Inflammatory macrophage (primary cell): Measurements from ENCODE around the gene SWI5.
"Not testable (repeated sequence)": the region's sequence is repeated elsewhere in the genome, so short reads cannot be mapped to it uniquely, and the experiment has no call there.

Source experiments
- DNase-seq, 2 donors: peaks; one replicate each; pipeline ENCODE4 v3.0.0-alpha.2; 2020 to 2022

Gene SWI5

DNA sequence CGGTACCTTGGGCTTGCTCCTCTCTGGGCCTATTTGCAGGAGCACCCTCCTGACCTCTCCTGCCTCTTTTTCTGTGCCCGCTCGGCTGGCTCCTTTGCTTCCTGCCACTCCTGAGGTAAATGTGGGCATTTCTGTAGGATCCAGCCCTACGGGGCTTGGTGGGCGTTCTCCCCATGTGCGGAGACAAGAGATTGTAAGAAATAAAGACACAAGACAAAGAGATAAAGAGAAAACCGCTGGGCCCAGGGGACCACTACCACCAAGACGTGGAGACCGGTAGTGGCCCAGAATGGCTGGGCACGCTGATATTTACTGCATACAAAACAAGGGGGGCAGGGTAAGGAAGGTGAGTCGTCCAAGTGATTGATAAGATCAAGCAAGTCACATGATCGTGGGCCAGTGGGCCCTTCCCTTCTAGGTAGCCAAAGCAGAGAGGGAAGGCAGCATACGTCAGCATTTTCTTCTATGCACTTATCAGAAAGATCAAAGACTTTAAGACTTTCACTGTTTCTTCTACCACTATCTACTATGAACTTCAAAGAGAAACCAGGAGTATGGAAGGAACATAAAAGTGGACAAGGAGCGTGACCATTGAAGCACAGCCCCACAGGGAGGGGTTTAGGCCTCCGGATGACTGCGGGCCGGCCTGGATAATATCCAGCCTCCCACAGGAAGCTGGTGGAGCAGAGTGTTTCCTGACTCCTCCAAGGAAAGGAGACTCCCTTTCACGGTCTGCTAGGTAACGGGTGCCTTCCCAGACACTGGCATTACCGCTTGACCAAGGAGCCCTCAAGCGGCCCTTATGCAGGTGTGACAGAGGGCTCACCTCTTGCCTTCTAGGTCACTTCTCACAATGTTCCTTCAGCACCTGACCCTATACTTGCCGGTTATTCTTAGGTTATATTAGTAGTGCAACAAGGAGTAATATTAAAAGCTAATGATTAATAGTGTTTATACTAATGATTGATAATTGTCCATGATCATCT is 3.3 kb downstream of the SWI5 start:
- not testable (repeated sequence) for DNase-seq

DNA sequence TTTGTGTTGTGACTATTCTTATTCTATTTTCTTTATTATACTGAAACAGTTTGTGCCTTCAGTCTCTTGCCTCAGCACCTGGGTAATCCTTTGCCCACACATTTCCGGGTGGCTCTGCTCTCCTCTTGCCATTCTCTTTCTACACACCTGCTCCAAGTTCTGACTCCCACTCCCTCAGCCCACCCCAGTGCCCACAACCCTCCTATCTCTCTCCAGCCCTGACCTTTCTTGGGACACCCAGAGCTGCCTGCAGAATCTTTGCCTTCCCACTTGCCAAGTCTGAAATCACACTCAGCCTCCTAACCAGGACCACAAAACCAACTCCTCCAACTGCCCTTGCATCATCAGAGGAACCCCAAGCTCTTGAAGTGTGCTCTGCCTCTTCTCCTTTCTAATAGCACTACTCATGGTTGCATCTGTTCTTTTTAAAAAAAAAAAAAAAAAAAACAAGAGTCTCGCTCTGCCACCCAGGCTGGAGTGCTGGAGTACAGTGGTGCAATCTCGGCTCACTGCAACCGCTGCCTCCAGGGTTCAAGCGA is 4.1 kb downstream of the SWI5 start:
- peak; percentile 68 to 83 for DNase-seq

DNA sequence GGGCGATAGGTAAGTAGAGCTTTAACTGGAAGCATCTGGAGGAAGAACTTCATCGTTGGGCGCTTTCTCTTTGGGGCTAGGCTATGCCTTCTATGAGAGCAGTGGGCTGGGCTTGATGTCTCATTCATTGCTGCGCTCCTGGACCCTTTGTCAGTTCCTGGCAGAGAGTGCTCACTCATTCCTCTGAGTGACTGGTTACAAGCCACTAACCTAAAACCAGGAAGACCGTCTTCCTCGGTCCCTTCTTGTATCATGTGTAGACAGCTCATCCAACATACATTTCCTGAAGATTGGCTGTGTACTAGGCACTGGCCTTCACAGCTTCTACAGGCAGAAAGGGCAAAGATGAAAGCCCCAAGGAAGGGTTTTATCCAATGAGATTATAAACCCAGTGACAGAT is 6.4 kb downstream of the SWI5 start:
- DNase-seq, result no peak

DNA sequence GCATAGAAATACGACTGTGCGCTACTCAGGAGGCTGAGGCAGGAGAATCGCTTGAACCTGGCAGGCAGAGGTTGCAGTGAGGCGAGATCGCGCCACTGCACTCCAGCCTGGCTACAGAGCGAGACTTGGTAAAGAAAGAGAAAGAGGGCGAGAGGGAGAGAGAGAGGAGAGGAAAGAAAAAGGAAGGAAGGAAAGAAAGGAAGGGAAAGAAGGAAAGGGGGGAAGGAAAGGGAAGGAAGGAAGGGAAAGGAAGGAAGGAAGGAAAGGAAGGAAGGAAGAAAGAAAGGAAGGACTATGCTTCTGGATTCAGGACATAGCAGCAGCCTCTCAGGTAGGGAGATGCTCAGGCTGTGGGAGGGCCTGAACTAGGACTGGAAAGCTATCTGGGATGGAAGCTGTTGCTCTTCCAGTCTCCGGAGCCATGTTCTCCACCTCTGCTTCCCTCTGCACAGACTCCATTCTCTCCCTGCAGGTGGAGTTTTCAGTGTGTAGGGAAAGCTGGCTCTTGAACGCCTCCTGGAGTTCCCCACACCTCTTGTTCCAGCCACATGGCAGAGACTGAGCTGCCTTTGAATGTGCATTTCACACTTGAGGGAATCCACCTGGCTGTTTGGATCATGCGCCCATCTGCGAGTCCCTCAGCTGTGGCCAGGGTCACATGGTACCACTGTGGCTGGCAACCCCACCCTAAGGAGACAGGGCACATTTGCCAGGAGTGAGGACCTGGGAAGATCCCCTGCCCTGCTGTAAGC is 9.1 kb downstream of the SWI5 start:
- DNase-seq, result no peak

DNA sequence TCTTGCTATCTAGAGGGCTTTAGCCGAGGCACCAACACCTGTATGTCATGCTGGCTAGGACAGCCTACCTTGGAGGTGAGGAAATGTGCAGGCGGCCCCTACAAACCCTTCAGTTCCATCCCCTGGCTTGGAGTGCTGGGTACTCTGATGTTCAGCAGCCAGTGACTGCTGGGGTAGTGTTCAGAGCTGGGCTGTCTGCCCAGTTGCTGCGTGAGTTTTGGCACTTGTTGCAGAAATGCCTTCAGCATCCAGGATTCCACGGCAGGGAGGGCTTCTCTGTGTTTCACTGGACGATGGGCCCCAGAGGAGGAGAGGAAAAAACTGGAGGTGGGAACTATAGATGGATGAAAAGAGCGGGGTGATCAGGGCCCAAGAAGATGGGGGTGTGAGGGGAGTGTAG is 10.4 kb downstream of the SWI5 start:
- no peak for DNase-seq

DNA sequence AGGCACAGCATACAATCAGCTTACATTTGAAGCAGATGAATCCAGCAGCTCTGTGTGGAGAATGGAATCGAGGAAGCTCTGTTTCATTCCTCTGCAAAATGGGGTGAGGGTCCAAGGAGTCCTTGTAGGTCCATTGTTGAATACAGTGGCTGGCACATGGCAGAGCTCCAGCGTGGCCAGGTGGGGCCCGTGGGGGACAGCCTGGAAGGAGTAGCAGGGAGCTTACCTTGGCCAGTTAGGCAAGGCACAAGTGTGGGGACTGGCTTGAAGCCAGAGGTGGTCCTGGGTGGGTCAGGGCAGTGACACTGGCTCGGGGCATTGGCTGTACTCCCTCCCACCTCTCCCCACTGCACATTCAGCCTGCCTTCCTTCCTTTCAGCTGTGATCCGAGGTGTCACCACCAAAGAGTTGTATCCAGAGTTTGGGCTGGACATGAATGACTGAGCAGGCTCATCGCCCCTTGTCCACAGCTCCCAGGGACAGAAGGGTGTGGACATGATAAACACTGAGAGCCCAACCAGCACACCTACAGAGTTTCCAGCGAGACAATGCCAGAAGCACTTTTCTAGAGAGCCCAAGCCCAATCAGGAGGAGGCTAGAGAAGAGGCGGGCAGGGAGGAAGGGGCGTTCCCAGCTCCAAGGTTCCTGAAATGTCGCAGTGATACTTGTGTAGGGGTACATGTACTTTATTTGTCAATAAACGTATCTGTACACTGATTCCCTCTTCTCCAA is 12.4 kb downstream of the SWI5 start:
- no peak for DNase-seq

DNA sequence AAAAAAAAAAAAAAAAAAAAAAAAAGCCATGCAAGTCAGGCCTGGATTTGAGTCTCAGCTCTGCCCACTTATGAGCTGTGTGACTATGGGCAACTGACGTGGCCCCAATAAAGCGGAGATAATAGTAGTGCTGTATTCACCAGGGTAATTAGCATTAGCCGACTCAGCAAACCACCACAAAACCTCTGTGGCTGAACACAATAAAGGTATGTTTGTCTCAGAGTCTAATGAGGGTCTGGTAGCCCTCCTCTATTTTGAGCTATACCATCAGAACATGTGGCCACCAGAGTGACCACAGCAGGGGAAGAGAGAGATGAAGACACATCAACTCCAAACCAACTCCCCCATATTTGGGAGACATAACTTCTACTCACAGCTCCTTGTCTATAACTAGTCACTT is 15.9 kb downstream of the SWI5 start:
- no peak for DNase-seq

DNA sequence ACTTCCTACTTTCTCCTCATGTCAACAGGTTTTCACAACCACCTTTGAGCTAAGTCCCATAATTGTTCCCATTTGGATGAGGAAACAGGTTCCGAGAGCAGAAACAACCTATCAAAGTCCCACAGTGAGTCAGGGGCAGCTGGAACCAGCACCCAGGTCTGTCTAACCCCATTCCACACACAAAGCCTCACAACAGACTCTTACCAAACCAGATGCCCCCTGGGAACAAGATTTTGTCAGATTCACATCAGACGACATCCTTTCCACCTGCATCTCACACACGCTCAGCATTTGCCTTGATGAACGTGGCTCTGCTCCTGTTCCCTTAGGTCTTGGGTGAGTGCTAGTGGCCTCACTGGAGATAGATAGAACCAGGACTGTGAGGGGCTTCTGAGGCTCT is 17.0 kb downstream of the SWI5 start:
- DNase-seq, result no peak

DNA sequence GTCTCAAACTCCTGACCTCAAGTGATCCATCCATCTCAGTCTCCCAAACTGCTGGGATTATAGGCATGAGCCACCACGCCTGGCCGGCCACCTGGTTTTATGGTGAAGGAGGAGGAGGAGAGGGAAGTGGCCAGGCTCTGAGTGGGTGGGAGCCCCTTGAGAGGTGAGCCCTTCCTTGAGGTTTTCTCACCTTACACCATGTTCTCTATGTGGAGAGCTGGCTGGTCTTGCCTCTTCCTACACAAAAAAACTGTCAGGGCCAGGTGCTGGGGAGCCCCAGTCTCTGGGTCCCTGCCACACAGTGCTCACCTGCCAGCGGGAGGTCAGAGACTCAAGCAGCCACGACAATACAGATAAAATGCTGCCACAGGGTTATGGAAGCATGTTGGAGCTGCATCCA is 18.1 kb downstream of the SWI5 start:
- DNase-seq, result no peak

DNA sequence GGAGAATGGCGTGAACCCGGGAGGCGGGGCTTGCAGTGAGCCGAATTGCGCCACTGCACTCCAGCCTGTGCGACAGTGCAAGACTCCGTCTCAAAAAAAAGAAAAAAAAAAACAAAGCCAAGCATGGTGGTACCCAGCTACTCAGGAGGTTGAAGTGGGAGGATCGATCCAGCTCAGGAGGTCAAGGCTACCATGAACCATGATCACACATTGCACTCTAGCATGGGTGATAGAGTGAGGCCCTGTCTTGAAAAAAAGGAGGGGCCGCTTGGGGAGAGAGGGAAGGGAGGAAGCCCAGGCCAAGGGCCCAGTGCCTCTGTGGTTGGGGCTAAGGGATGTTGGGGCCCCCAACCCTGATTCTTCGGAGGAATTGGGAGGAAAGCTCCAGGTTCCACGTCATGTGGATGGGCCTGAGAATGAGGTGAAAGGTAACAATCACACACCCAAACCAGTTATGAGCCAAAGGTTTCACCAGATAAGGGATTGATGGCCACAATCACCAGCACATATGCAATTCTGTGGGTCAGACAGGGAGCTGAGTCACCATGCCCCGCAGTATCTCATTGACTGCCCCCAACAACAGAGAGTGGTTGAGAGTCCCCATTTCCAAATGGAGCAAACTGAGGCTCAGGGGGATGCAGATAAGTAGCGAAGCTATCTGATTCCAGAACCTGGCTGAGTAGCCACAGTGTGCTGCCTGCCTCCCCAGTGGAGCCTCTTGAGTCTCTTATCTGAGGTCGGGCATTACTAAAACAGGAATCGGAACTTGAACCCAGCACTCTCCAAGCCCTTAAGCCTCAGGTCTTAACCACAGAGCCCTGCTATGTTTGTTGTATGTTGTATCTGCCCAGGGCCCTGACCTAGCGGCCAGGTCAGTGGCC is 20.5 kb downstream of the SWI5 start:
- no peak for DNase-seq

DNA sequence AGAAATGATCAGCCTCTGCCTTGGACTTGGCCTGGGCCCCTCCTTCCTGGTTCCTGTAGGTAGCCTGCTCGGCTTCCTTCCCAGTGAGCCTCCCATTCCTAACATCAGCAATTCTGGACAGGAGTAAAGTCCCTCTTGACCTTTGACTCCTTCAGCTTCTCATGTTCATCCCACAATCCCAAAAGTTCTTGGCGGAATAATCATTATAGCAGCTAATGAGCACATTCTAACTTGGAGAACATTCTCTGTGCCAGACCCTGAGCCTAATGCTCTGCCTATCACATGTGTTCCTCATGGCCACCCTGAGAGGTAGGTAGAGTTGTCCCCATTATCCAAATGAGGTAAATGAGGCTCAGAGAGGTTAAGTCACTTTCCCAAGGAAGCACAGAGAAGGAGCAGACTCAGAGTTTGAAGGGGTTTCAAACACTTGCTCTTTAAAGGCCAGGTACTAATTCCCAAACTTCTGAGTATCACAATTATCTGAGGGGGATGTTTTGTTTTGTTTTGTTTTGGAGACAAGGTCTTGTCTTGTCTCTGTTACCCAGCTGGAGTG is 21.2 kb downstream of the SWI5 start:
- no peak for DNase-seq

DNA sequence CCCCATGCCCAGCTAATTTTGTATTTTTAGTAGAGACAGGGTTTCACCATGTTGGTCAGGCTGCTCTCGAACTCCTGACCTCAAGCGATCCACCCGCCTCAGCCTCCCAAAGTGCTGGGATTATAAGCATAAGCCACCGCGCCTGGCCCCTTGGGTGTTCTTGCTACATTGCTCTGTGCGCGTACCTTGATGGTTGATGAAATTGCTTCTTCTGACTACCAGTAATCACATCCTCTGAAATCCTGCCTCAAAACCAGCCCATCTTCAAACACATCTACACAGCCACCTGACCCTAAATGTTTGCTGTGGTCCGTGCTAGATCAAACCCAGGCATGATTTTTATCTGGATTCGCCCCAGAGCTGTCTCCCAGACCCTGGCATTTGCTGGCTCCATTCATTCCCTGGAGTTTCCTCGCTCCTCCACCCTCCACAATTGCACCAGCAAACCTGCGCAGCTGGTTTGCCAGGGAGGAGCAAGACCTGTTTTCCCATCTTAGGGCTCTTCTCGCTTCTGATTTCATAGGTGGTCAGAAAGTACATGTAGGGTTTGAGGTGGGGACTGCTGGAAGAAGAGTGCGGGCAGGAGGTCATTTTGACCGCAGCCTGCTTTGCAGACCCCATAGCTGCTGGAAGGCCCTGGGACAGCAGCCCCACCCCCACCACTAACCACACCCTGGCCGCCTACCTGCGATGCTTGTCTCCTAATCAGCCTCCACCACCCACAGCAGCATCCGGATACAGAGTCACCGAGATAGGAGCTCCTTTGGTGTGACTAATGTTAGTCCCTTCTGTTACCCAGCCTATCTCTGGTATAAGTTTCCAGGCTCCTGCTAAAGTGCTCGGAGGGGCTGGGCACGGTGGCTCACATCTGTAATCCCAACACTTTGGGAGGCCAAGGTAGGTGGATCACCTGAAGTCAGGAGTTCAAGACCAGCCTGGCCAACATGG is 22.7 kb downstream of the SWI5 start:
- no peak for DNase-seq

DNA sequence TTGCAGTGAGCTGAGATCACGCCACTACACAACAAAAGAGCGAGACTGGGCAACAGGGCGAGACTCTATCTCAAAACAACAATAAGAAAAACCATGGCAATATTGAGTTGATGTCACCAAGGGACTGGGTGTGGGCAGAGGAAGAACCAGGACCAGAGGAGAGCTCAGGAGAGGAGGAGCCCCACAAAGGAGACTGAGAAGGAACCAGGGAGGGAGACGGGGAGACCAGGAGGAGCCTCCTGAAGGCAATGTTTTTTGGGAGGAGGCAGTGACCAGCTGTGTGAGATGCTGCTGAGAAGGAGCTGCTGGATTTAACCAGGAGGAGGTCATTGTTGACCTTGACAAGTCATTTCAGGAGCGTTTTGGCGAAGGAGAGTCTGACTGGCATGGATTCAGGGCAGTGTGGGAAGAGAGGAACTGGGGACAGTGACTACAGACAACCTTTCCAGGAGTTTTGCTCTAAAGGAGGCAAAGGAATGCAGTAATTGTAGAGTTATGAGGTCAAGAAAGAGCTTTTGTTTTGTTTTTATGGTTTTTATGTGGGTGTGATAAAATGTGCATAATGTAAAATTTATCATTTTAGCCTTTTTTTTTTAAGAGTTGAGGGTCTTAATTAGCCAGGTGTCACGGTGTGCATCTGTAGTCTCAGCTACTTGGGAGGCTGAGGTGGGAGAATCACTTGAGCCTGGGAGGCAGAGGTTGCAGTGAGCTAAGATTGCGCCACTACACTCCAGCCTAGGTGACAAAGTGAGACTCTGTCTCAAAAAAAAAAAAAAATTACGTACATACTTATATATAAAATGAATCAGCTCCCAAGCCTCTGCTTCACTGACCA is 28.3 kb downstream of the SWI5 start:
- no peak for DNase-seq

DNA sequence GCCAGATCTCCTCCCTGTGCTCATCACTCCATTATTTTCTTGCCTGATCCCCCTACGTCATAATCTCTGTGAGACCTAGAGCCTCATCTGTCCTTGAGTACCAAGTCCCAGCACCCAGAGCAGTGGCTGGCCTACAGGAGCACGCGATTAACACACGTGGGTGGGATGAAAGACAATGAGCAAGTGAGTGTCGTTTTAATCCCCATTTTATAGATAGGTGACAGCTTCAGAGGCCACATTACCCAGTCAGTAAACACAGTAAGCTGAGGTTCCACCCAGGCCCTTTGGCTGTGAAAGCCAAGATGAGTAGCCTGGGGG is 28.9 kb downstream of the SWI5 start:
- no peak for DNase-seq

DNA sequence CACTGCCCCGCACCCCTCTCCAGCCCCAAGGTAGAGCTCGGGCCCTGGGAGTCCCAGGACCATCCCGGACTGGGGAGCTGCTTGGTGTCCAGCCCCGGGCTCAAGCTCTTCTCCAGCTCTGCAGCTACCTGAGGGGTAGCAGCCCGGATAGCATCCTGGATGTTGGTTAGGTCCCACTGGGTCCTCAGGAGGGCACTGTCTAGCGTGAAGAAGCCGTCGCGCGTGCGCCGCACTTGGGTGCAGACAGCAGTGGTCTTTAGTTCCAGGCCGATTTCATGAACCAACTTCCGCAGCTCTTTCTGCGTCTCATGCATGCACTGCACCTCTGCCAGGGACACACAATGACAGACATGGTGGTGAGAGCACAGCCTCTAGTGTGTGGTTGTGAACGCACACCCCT is 33.5 kb downstream of the SWI5 start:
- no peak for DNase-seq

DNA sequence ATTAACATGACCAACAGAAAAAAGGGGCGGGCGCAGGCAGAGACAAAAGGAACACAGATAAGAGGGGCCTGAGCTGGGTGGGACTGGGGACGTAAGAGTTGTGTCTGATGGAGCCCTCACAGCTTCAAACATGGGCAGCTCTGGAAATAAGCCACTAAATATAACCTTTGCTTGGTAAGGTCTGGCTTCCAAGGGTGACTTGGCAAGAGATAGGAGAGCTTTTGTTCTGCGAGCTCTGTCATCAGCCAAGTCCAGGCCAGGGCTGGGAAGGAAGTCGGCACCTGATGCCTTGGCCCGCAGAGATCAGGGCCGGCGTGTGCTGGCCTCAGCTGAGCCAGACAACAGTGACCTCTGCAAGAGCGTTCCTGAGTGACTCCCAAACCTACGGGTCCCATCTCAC is 34.4 kb downstream of the SWI5 start:
- DNase-seq, result no peak

DNA sequence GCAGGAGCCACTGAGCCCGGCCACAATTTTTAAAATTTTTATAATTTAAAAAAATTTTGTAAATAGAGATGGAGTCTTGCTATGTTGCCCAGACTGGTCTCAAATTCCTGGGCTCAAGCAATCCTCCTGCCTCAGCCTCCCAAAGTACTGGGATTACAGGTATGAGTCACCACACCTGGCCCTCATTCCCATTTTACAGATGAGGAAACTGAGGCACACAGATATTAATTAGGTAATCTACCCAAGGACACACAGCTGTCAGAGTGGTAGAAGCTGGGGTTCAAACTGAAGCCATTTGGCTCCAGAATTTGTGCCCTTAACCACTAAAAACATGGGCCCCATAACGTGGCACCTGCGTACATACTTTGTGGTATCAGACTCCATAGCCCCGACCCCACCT is 38.6 kb downstream of the SWI5 start:
- DNase-seq, result no peak

DNA sequence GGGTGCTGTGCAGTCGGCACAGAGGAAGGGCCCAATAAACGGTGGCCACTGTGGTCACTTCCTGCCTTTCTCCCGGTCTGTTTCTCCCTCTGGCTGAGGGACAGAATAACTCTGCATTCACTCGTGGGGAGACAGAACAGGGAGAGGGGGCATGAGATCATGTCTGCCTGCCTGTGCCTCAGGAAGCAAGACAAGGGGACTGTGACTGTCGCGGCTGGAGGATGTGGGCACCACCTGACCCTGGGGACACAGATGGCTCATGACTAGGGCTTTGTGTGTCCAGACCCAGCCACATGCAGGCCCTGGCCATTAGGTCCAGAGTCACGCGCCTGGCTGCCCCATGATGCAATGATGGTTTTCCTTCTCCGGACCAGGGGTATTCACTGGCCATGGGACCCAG is 40.3 kb downstream of the SWI5 start:
- no peak for DNase-seq

DNA sequence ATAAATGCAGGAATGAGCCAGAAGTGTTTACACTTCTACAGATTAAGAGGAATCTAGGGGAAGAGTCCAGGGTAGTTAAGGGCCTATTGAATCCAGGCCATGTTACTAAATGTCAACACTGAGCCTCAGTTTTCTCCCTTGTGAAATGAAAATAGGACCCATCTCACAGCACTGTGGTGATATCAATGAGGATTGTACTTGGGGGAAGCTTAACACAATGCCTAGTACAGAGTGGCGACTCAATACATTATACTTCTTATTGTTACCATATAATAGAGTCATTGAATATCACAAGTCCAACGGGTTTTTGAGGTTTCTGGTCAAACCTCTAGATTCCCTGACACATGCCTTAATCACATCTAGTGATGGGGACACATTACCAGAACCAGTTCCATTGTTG is 41.6 kb downstream of the SWI5 start:
- DNase-seq, result no peak

DNA sequence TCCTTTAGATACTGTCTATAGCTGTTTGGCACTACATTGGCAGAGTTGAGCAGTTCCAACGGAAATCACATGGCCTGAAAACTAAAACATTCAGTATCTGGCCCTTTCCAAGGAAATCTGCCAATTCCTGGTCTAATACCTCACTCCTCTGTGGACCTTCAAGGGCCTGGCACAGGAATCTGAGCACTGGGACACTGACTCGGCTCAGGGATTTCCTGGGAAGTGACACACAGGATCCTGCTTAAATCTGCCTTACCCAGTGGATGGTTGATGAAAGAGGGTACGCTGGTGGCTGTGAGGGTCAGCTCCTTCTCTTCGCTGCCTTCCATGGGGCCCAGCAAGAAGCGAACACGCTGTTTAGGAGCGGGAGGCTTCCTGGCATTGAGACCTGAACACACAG is 45.3 kb downstream of the SWI5 start:
- no peak for DNase-seq
